ENCODE results near the gene TCF19.
"Not testable (repeated sequence)": the region's sequence is repeated elsewhere in the genome, so short reads cannot be mapped to it uniquely, and the experiment has no call there.

The TCF19 gene

DNA sequence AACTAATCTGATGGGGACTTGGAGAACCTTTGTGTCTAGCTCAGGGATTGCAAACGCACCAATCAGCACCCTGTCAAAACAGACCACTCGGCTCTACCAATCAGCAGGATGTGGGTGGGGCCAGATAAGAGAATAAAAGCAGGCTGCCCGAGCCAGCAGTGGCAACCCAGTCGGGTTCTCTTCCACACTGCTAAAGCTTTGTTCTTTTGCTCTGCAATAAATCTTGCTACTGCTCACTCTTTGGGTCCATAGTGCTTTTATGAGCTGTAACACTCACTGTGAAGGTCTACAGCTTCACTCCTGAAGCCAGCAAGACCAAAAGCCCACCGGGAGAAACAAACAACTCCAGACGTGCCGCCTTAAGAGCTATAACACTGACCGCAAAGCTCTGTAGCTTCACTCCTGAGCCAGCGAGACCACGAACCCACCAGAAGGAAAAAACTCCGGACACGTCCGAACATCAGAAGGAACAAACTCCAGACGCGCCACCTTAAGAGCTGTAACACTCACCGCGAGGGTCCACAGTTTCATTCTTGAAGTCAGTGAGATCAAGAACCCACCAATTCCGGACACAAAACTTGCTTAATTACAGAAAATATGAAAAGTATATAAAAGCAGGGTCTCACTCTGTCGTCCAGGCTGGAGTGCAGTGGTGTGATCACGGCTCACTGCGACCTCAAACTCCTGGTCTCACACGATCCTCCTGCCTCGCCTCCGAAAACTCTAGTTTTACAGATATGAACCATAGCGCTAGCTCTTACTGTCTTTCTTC, 38.0 kb downstream of the TCF19 start:
- H3K4me3 ChIP-seq (ENCODE audit: low read depth, low read length) = peak overlapping the region; percentile 68
- not testable (repeated sequence) for DNase-seq (ENCODE audit: low read depth)

DNA sequence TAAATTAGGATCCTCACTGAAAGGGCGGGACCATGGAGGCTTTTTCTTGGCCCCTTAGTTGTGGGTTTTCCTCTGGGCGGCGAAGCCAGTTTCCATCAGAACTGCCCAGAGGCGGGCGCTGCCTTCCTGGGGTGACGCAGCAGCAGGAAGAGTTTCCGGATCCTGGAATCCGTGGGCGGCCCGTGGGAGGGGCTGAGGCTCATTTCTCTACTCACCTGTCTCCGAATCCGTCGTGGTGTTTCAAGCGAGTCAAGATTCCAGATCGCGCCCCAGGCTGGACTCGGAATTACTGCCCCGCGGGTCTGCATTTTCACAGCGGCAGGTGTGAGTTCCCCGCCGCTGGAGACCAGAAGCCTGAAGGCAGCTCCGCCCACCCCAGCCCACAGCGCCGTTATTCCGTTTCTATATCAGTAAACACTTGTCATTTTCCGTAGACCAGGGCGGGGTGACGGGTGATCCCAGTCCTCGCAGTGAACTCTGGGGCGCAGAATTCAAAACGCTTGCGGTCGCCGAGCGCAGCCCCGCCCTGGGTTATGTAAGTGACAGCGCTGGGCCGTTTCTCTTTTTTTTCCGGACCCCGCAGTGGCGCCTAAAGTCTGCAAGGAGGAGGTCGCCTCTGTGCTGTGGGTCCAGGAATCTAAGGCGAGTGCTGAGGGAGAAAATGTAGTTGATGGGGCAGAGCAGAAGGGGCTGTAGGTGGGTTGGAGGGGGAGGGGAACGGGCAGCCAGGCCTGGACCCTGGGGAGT, 39.3 kb downstream of the TCF19 start:
- peak overlapping the region; percentile 68 for H3K4me3 ChIP-seq (ENCODE audit: low read depth, low read length)
- no peak for DNase-seq (ENCODE audit: low read depth)

DNA sequence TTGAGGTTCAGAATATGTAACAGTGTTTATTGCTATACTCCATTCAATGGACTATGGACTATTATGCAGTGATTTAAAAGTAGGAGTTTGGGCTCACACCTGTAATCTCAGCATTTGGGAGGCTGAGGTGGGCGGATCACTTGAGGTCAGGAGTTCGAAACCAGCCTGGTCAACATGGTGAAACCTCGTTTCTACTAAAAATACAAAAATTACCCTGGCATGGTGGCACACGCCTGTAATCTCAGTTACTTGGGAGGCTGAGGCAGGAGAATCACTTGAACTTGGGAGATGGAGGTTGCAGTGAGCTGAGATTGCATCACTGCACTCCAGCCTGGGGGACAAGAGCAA, 40.7 kb downstream of the TCF19 start:
- DNase-seq (ENCODE audit: low read depth); H3K4me3 ChIP-seq (ENCODE audit: low read depth, low read length): not testable (repeated sequence)

DNA sequence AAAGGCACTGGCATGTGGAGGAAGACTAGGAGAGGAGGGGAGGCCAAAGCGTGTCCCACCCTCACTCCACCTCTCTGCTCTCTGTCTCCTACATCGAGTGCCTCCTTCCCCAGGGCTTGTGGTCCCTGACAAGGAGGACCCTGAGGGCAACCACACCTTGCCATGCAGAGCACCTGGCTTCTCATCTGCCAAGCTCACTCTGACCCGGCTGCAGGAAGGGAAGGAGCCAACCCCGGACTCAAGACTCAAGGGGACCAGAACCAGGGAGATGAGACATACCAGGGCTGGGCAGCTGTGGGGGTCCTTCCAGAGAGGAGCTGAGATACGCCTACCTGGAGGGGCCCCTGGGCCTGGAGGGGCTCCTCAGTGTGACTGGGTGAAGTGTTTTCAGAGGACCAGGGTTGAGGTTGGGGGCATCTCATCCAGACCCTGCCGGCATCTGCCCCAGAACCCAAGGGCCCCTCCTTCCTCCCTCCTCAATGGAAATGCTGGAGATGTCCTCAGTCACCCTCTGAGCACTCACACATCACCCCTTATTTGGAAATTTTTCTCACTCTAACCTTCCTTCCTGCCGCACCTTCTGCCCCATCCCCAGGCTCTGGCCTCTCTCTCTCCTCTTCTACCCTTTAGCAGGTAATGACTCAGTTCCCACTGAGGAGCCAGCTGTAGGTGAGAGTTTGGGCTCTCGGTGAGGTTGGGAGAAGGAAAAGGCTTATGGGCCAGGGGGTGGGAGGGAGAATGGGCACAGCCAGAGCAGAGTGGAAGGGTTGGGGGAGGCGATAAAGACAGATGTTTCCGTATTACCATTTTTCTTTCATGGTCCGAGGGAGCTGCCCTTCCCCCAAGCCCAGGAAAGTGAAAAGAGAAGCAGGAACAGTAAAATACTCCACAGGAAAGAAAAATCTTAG, 44.1 kb downstream of the TCF19 start:
- no peak overlapping the region for H3K4me3 ChIP-seq (ENCODE audit: low read depth, low read length)
- no peak for DNase-seq (ENCODE audit: low read depth)

DNA sequence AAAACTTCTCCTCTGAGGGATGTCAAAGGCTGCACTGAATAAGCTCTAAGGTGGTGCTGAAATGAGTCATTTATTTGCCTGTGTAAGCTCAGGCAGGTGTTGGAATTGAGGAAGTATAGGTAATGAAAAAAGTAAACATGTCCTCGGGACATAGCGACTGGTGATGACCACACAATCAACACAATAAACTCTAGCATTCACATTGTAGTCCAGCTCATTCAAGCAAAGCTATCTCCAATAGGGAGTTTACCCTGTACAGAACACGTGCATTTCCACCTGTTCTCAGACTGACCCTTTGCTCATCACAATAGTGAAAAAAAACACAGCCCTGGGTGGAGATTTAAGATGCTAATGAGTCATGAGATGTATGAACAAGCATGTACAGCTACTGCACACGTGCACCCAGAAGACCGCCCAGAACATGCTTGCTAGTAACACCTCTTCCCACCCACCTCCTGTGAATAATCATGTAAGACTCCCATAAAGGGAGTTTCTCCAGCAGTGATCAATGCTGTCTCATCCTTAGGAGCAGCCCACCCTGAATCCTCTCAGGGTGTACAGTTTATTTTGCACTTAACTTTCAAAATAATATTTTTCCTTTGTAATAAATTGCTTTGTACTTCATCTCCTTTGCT, 45.1 kb downstream of the TCF19 start:
- no peak for DNase-seq (ENCODE audit: low read depth)
- peak overlapping the region; percentile 38 for H3K4me3 ChIP-seq (ENCODE audit: low read depth, low read length)

DNA sequence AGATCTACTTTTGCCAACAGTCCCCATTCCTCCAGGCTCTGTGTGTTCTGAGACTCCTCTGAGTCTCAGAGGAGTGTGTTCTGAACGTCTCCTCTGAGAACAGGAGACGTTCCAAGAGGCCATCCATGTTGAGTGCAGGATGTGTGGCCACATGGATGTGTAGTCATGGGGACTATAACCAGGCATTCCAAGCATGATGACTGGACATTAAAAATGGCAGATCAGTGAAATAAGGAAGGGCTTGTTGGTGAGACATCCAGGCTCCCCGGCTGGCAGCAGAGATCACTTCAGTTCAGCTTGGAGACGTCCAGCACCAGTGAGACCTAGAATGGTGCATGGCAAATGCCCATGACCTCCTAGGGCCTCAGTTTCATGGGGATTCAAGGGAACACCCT, 46.4 kb downstream of the TCF19 start:
- H3K4me3 ChIP-seq (ENCODE audit: low read depth, low read length) = no peak overlapping the region
- no peak for DNase-seq (ENCODE audit: low read depth)

DNA sequence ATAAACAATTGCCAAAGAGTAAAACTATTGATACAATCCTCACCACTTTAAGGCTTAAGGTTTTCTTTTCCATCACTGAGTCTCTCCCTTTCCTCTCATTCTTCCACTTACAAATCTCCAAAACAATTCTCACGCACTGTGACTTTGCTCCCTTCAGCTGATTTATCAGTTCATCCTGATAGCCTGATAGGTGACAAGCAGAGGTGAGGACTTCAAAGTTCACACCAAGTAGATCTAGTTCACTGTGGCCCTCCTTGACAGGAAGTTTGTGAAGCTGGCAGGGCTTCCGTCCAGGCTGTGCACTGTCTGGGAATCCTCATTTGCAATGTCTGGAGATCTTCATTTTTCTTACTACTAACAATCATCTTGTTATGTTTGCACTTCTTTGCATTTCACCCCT, 47.2 kb downstream of the TCF19 start:
- no peak overlapping the region for H3K4me3 ChIP-seq (ENCODE audit: low read depth, low read length)
- no peak for DNase-seq (ENCODE audit: low read depth)

DNA sequence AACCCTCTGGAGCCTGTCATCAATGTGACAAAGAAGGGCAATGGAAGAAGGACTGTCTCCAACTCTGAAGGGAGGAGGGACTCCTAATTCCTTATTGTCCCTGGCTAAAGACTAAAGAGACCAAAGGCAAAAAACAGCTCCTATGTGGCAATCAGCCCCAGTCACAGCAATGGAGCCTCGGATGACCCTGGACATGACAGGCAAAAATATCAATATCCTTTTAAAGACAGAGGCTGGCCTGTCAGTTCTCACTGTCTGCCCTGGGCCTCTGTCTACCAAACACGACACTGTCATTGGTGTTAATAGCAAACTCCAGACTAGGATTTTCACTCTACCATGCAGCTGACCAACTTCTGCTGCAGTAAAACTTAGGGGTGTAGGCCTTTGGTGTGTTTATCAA, 50.1 kb downstream of the TCF19 start:
- no peak for DNase-seq (ENCODE audit: low read depth)
- H3K4me3 ChIP-seq (ENCODE audit: low read depth, low read length) = no peak overlapping the region

DNA sequence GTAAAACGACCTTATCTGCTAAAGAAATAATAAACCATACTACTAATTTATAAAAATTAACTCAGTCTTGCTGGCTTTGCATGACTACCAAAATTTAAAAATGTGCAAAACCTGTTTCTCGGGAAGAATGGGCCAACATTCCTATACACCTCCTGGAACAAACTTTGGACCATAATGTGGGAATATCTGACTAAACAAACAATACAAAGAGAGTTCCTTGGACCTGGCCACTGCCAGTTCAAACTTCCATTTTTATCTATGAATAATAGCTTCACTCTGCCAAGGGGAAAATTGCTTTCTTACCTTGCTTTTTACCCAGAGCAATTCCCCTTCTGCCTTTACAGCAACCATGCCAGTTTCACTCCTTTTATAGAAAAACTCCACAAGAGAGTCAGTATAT, 50.7 kb downstream of the TCF19 start:
- DNase-seq (ENCODE audit: low read depth) = no peak
- no peak overlapping the region for H3K4me3 ChIP-seq (ENCODE audit: low read depth, low read length)

DNA sequence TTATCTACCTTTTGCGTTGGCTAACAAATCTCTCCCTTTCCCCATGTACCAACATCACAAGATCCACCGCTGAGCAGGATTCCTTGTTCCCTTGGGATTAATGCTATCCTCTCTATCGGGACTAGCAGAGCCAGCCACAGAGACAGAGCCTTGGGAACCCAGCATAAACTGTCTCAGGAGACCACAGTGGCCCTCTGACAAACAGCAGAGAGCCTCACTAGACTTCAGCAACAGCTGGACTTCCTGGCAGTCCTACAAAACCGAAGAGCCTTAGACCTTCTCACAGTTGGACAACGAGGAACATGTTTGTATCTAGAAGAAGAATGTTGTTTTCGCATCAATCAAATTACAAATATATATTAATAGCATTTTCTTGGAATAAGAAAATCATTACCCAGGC, 51.7 kb downstream of the TCF19 start:
- no peak overlapping the region for H3K4me3 ChIP-seq (ENCODE audit: low read depth, low read length)
- no peak for DNase-seq (ENCODE audit: low read depth)

DNA sequence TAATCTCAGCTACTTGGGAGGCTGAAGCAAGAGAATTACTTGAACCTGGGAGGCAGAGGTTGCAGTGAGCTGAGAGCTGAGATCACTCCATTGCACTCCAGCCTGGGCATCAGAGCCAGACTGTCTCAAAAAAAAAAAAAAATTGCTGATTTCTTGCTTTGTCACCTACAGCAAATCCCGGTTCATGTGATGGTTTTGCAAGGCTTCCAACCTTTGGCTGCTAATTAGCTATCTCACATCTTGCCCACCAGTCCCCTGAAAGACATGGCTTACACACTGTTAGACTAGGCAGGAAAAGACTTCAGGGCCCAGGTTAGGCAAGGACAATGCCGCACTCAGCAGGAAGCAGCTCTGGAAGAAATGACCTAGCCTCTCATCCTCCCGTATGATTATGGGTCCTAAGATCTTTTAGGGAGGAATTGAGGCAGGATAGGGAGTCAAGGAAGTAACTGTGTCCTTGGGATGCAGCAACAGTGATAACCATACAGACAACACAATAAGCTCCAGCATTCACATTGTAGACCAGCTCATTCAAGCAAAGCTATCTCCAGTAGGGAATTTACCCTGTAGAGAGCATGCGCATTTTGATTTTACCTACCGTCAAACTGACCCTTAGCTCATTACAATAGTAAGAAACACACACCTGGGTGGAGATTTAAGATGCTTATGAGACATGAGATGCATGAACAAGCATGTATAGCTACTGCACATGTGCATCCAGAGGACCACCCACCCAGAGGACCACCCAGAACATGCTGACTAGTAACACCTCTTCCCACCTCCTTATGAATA, 52.5 kb downstream of the TCF19 start:
- no peak for DNase-seq (ENCODE audit: low read depth)
- no peak overlapping the region for H3K4me3 ChIP-seq (ENCODE audit: low read depth, low read length)
